Ishikawa (cell line): ENCODE measurements around the gene PLCL1.

Experiments
- EP300 ChIP-seq: IDR thresholded peaks from 2 replicates; pipeline ENCODE4 v1.6.1; 2012; ENCODE audit warnings: borderline replicate concordance
- MAX ChIP-seq: IDR thresholded peaks from 2 replicates; pipeline ENCODE4 v1.6.1; 2012
- REST ChIP-seq: IDR thresholded peaks from 2 replicates; pipeline ENCODE4 v1.6.1; 2012; ENCODE audit warnings: low read depth, mild to moderate bottlenecking
- TCF12 ChIP-seq: IDR thresholded peaks from 2 replicates; pipeline ENCODE4 v1.6.1; 2012; ENCODE audit warnings: low read depth
- TEAD4 ChIP-seq: IDR thresholded peaks from 2 replicates; pipeline ENCODE4 v1.6.1; 2012
- YY1 ChIP-seq: IDR thresholded peaks from 2 replicates; pipeline ENCODE4 v1.6.1; 2012; ENCODE audit warnings: low read depth

GRCh38 chr2:197839327-197839726 lies 34.9 kb downstream of the PLCL1 start:
- TF ChIP-seq YY1 (no peak), EP300 (no peak), REST (no peak), TCF12 (no peak), MAX (no peak), TEAD4 (no peak)
